Caco-2 (cell line): Measurements from ENCODE around the gene CFAP46. TPM values are rescaled to one million over a fixed set of nuclear protein-coding genes. Genes with fewer than 3 reads are reported as not detected.

Experiments used
- BruUV-seq: library from RNA; stranded (reverse); fragments of 400-500 nt; replicated peaks from 2 replicates; lab custom pipeline; 2021; lab: Mats Ljungman, UMichigan
- CTCF ChIA-PET: fragments of 300-600 bp; sonication (Branson Sonifier 250); formaldehyde crosslinking; loops from one replicate; lab custom pipeline; 2022; ENCODE audit warnings: antibody characterized with exemption; lab: Charles Lee
- POLR2A ChIA-PET: fragments of 300-600 bp; sonication (Branson Sonifier 250); formaldehyde crosslinking; loops from one replicate; lab custom pipeline; 2022; ENCODE audit warnings: antibody characterized with exemption; lab: Charles Lee
- DNase-seq, 2 experiments: peaks; one replicate each; pipeline versions ENCODE4 v3.0.0 to v3.0.0-alpha.2; 2020 to 2022
- H3K27me3 ChIP-seq: replicated peaks from 2 replicates; pipeline ENCODE4 v1.6.0; 2011; ENCODE audit warnings: low read length; ENCODE audit not compliant: control insufficient read depth, insufficient read depth
- H3K36me3 ChIP-seq: 2 replicates; pipeline ENCODE4 v1.5.1; 2011; ENCODE audit warnings: low read length; ENCODE audit not compliant: control insufficient read depth, insufficient read depth
- H3K4me1 ChIP-seq: fragments of 250-450 bp; sonication (Bioruptor Pico); 2 replicates; pipeline ENCODE4 v1.5.1; 2020; ENCODE audit warnings: mild to moderate bottlenecking
- H3K4me3 ChIP-seq: 2 replicates; pipeline ENCODE4 v1.5.1; 2011; ENCODE audit warnings: low read depth, mild to moderate bottlenecking, control low read depth, low read length
- H3K9me3 ChIP-seq: fragments of 250-450 bp; sonication (Bioruptor Pico); 2 replicates; pipeline ENCODE4 v1.5.1; 2020; ENCODE audit warnings: mild to moderate bottlenecking, moderate library complexity
- H3K27ac Mint-ChIP-seq: one replicate; pipeline ENCODE4 v1.8.0; 2022; ENCODE audit warnings: mixed read lengths; ENCODE audit not compliant: unreplicated experiment
- H3K27me3 Mint-ChIP-seq: one replicate; pipeline ENCODE4 v1.8.0; 2022; ENCODE audit warnings: mixed read lengths; ENCODE audit not compliant: insufficient read depth, unreplicated experiment
- H3K36me3 Mint-ChIP-seq: one replicate; pipeline ENCODE4 v1.8.0; 2022; ENCODE audit warnings: mild to moderate bottlenecking, mixed read lengths; ENCODE audit not compliant: insufficient read depth, unreplicated experiment
- H3K4me1 Mint-ChIP-seq: one replicate; pipeline ENCODE4 v1.8.0; 2022; ENCODE audit warnings: low read depth, mixed read lengths; ENCODE audit not compliant: unreplicated experiment
- H3K4me3 Mint-ChIP-seq: one replicate; pipeline ENCODE4 v1.8.0; 2022; ENCODE audit warnings: mild to moderate bottlenecking, moderate library complexity, mixed read lengths; ENCODE audit not compliant: unreplicated experiment
- H3K9me3 Mint-ChIP-seq: one replicate; pipeline ENCODE4 v1.8.0; 2022; ENCODE audit warnings: mixed read lengths; ENCODE audit not compliant: unreplicated experiment
- intact Hi-C: fragments of 100-400 bp; cut with micrococcal nuclease; formaldehyde crosslinking; loops from one replicate; pipeline ENCODE4 v1.10.0; 2022; ENCODE audit not compliant: unreplicated experiment
- total RNA-seq: library from RNA; stranded (reverse); gene quantifications from 2 replicates; pipeline ENCODE4 v1.2.3, GENCODE V29; 2022
- TF ChIP-seq, protein P1 (sequence below), 2 experiments: fragments of 200-600 bp in 1 of 2; IDR thresholded peaks; 1 replicate in 1 of 2; 2 replicates in 1 of 2; pipeline versions ENCODE4 v1.5.1 to v1.8.0; 2011 to 2022; ENCODE audit warnings: antibody characterized with exemption in 1 of 2, control low read depth in 1 of 2, inconsistent platforms in 1 of 2, low read depth in 1 of 2, low read length in 1 of 2, mild to moderate bottlenecking in 1 of 2, moderate library complexity in 1 of 2; ENCODE audit not compliant: insufficient read depth in 1 of 2, severe bottlenecking in 1 of 2, unreplicated experiment in 1 of 2

The CFAP46 gene
- total RNA-seq, 1 experiment from 2014 or later: not detected

DNA sequence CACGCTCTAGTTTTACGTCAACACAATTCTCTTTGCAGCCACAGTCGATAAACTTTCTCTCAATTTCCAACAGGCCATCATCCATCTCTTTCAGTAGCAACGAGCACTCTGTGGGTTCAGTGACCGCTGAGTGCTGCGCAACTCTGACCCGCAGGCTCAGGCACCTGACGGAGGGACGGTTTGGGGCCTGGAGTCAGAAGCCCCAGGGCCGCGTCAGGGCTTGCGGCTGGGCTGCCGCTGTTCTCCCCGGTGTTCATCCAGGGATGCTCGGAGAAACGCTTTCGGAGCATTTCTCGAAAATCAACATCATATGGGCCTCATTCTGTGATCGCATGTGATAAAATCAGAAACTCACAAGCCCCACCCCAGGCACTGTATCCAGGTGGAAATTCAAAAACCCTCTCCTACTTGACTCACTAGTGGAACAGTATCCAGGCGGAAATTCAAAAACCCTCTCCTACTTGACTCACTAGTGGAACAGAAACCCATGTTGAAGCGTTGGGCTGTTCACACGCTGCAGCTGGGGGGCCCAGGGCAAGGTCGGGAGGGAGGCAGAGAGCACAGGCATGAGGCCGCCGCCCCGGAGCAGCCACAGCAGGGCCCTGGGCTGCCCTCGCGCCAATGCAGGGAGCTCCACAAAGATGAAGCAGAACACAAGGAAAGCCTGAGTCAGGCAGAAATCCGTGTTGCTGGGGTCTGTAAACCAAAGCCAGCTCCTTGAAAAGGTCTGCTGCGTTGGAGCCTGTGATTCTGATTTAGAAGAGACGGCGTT lies 83.1 kb downstream of the CFAP46 start:
- no TSS peak for BruUV-seq
- peaks cover 16% of the 10 kb centered on the region for H3K27me3 Mint-ChIP-seq
- H3K36me3 Mint-ChIP-seq: no peaks in the 10 kb centered on the region
- Histone ChIP-seq H3K4me1 (no peaks in the 10 kb centered on the region; the same call in 1 of the 2 replicates), H3K27me3 (no peaks in the 10 kb centered on the region), H3K36me3 (no peaks in the 10 kb centered on the region; the same call in 1 of the 2 replicates), H3K9me3 (no peaks in the 10 kb centered on the region), H3K4me3 (no peak overlapping the region)
- no peak overlapping the region for H3K4me3 Mint-ChIP-seq
- no peaks in the 10 kb centered on the region for H3K4me1 Mint-ChIP-seq
- intact Hi-C loops: no loop called here
- peak in 1 of 2 experiments; percentile 12 for DNase-seq
- POLR2A ChIA-PET: no interaction called here
- H3K9me3 Mint-ChIP-seq: no peaks in the 10 kb centered on the region
- no peak overlapping the region for H3K27ac Mint-ChIP-seq
- CTCF ChIA-PET: no interaction called here
- TF ChIP-seq, protein P1, sequence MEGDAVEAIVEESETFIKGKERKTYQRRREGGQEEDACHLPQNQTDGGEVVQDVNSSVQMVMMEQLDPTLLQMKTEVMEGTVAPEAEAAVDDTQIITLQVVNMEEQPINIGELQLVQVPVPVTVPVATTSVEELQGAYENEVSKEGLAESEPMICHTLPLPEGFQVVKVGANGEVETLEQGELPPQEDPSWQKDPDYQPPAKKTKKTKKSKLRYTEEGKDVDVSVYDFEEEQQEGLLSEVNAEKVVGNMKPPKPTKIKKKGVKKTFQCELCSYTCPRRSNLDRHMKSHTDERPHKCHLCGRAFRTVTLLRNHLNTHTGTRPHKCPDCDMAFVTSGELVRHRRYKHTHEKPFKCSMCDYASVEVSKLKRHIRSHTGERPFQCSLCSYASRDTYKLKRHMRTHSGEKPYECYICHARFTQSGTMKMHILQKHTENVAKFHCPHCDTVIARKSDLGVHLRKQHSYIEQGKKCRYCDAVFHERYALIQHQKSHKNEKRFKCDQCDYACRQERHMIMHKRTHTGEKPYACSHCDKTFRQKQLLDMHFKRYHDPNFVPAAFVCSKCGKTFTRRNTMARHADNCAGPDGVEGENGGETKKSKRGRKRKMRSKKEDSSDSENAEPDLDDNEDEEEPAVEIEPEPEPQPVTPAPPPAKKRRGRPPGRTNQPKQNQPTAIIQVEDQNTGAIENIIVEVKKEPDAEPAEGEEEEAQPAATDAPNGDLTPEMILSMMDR (IDR thresholded peaks at IDR 0.05; ENCODE audit: insufficient read depth in 1 of 2, low read depth in 1 of 2, low read length in 1 of 2, severe bottlenecking in 1 of 2, unreplicated experiment in 1 of 2): no peak

DNA sequence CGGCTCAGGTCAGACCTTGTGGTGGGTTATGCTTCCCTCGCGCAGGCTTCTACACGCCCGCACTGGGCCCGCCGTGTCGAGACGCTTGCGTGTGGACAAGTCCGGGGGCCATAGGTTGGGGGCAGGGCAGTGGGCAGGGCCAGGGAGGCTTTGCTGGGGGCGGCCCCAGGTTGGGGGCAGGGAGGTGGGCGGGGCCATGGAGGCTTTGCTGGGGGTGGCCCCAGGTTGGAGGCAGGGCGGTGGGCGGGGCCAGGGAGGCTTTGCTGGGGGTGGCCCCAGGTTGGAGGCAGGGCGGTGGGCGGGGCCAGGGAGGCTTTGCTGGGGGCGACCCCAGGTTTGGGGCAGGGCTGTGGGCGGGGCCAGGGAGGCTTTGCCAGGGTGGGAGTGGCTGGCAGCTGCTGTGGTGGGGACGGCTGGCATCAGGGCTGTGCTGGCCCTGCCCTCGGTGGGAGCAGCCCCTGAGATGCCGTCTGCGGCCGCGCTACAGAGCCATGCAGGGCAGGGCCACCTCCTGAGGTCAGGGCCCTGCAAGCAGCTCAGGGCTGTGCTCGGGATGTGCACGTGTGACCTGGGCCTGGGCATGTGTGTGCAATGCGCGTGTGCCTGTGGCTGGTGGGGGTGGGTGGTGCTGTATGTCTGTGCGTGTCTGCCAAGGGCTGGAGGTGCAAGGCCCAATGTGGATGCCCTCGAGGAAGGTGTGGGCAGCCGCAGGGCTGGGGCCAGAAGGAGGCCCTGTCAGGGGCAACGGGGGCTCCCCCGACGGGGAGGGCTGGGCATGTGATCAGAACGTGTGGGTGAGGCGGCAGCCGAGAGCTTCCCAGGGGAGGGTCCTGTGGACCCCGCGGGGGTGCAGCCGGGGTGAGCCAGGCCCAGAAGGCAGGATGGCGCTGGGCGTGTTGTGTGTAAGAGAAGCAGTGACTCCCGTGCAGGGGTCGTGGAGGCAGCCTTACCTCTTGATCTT lies 84.0 kb downstream of the CFAP46 start:
- POLR2A ChIA-PET: no interaction called here
- intact Hi-C loops: no loop called here
- no peak overlapping the region for H3K4me3 ChIP-seq

More for the DNA sequence above, 84.0 kb downstream of the CFAP46 start:
- H3K27me3 Mint-ChIP-seq: peaks cover 19% of the 10 kb centered on the region
- no peak overlapping the region for H3K27ac Mint-ChIP-seq
- no peaks in the 10 kb centered on the region; the same call in 1 of the 2 replicates for H3K36me3 ChIP-seq
- no peaks in the 10 kb centered on the region for H3K9me3 Mint-ChIP-seq
- peak in 1 of 2 experiments; percentile 30 for DNase-seq
- H3K4me1 Mint-ChIP-seq: no peaks in the 10 kb centered on the region
- H3K36me3 Mint-ChIP-seq: no peaks in the 10 kb centered on the region
- CTCF ChIA-PET: no interaction called here
- no peaks in the 10 kb centered on the region for H3K27me3 ChIP-seq
- no TSS peak for BruUV-seq
- no peaks in the 10 kb centered on the region; the same call in 1 of the 2 replicates for H3K4me1 ChIP-seq
- TF ChIP-seq, protein P1 (IDR thresholded peaks at IDR 0.05; ENCODE audit: insufficient read depth in 1 of 2, low read depth in 1 of 2, low read length in 1 of 2, severe bottlenecking in 1 of 2, unreplicated experiment in 1 of 2): no peak
- no peak overlapping the region for H3K4me3 Mint-ChIP-seq
- H3K9me3 ChIP-seq: no peaks in the 10 kb centered on the region
